Prostate gland (tissue), 2 donors: Measurements from ENCODE around the gene DROSHA.
A peak's percentile ranks its signal among the peaks of the same experiment; 100 is the strongest.

Experiments used
- POLR2A ChIP-seq: fragments of 450-650 bp; IDR thresholded peaks from one replicate; pipeline ENCODE4 v1.6.1; 2016; ENCODE audit warnings: antibody characterized with exemption, mild to moderate bottlenecking
- POLR2AphosphoS5 ChIP-seq: sonication (generic); formaldehyde crosslinking; IDR thresholded peaks from one replicate; pipeline ENCODE4 v1.6.1; 2017; ENCODE audit warnings: antibody characterized with exemption
- TF ChIP-seq, protein P1 (sequence below), 4 experiments: fragments of 200-600 bp in 2 of 4; fragments of 450-650 bp in 2 of 4; sonication (generic) in 2 of 4; IDR thresholded peaks; 1 replicate in 3 of 4; 2 replicates in 1 of 4; pipeline ENCODE4 v1.5.1; 2016 to 2019; ENCODE audit warnings: antibody characterized with exemption in 4 of 4, mild to moderate bottlenecking in 2 of 4, moderate library complexity in 2 of 4

- TF ChIP-seq, protein P1, sequence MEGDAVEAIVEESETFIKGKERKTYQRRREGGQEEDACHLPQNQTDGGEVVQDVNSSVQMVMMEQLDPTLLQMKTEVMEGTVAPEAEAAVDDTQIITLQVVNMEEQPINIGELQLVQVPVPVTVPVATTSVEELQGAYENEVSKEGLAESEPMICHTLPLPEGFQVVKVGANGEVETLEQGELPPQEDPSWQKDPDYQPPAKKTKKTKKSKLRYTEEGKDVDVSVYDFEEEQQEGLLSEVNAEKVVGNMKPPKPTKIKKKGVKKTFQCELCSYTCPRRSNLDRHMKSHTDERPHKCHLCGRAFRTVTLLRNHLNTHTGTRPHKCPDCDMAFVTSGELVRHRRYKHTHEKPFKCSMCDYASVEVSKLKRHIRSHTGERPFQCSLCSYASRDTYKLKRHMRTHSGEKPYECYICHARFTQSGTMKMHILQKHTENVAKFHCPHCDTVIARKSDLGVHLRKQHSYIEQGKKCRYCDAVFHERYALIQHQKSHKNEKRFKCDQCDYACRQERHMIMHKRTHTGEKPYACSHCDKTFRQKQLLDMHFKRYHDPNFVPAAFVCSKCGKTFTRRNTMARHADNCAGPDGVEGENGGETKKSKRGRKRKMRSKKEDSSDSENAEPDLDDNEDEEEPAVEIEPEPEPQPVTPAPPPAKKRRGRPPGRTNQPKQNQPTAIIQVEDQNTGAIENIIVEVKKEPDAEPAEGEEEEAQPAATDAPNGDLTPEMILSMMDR (IDR thresholded peaks at IDR 0.05): no peak
- TF ChIP-seq POLR2AphosphoS5 (peak; percentile 13), POLR2A (no peak)
Measured at GRCh38 chr5:31495336-31495735, 36.6 kb downstream of the DROSHA start.
